Measurements from ENCODE around the gene ABI3BP. TPM values are rescaled to one million over a fixed set of nuclear protein-coding genes. Genes with fewer than 3 reads are reported as not detected.

The ABI3BP gene
- total RNA-seq, 4 donors from 2014 or later = 51.2 to 172 (median 116) TPM

DNA sequence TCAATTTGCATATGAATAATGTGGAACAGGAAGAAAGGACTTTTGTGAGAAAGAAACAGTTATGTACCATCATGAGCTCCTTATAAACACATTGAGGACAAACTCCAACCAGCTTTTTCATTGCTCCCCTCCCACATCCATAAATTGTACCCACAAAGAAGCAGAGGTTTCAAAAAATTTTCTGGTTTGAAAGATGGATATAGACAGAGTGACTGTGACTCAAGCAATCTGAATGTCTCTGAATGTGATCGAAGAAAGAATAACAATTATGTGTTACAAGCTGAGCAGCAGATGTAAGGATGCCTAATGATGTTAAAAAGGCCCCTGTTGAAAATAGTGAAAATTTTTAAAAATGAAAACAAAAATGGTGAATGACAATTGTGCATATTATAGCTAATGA lies 156.6 kb downstream of the ABI3BP start:
- TF ChIP-seq, protein P1, sequence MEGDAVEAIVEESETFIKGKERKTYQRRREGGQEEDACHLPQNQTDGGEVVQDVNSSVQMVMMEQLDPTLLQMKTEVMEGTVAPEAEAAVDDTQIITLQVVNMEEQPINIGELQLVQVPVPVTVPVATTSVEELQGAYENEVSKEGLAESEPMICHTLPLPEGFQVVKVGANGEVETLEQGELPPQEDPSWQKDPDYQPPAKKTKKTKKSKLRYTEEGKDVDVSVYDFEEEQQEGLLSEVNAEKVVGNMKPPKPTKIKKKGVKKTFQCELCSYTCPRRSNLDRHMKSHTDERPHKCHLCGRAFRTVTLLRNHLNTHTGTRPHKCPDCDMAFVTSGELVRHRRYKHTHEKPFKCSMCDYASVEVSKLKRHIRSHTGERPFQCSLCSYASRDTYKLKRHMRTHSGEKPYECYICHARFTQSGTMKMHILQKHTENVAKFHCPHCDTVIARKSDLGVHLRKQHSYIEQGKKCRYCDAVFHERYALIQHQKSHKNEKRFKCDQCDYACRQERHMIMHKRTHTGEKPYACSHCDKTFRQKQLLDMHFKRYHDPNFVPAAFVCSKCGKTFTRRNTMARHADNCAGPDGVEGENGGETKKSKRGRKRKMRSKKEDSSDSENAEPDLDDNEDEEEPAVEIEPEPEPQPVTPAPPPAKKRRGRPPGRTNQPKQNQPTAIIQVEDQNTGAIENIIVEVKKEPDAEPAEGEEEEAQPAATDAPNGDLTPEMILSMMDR (IDR thresholded peaks at IDR 0.05; ENCODE audit: low read depth) = no peak

DNA sequence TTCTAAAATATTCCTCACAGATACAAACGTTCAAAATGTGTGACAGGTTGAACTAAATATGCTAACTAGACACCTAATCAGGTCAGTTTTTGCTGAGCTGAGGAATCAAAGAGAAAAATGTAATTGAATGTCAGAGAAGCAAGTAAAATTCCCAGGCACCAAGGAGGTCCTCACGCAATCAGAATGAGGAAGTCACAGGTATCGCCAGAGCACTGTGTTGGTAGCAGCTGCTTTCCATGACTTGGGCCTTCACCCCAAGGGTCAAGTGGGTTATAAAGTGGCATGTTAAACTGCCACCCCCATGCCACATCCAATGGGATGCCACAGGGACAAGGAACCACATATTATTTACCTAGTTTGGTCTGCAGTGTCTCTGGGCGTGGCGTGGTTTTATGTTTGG lies 158.9 kb downstream of the ABI3BP start:
- TF ChIP-seq, protein P1 (IDR thresholded peaks at IDR 0.05; ENCODE audit: low read depth) = no peak

DNA sequence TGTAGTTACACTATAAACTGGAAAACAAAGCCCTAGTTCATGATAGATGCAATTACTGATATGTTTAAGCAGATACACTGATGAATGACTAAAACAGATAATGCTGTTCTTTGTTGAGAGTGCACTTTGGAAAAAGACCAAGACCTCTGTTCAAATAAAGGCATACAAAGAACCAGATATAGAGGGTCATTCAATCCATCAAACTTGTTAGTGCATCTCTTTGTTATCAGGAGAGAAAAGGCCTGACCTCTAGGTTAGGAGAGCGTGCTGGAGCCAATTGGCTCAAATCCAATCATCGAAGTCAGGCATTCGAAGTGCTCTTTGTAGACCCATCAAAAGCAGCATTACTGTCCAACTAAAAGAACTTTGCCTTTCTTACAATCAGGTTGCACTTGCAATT lies 159.7 kb downstream of the ABI3BP start:
- TF ChIP-seq, protein P1 (IDR thresholded peaks at IDR 0.05; ENCODE audit: low read depth) = no peak

DNA sequence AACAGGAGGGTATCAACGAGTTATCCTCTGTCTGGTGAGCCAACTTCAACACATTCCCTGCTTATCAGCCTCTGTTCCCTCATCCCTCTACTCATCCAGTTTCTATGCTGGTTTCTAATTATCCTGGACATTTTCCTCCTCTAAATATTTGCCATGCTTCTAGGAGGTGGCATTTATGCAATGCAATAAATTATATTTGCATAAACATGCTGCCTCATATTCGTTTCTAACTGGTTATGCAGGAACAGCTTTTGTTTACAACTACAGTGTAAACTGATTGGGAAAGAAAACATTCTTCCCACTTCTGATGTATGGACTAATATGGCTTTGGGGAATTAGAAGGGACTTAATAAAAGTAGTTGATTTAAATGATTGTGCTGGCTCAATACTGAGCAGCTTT lies 161.6 kb downstream of the ABI3BP start:
- TF ChIP-seq, protein P1 (IDR thresholded peaks at IDR 0.05; ENCODE audit: low read depth) = no peak

DNA sequence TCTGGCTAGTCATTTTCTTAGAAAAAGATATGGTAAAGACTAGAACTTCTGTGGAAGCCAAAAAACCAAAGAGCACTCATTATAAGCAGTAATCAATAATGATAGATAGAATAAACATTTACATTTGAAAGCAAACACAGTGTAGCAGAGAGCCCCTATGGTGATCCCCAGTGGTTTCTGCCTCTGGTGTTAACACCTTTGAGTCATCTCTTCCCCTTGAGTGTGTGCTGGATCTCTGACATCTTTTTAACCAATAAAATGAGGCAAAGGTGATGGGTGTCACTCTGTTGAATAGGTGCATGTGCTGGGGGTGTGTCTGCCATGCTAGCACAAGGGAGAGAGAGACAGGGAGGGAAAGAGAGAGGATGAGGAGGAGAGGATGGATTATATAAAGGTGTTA lies 162.3 kb downstream of the ABI3BP start:
- TF ChIP-seq, protein P1 (IDR thresholded peaks at IDR 0.05; ENCODE audit: low read depth) = no peak

DNA sequence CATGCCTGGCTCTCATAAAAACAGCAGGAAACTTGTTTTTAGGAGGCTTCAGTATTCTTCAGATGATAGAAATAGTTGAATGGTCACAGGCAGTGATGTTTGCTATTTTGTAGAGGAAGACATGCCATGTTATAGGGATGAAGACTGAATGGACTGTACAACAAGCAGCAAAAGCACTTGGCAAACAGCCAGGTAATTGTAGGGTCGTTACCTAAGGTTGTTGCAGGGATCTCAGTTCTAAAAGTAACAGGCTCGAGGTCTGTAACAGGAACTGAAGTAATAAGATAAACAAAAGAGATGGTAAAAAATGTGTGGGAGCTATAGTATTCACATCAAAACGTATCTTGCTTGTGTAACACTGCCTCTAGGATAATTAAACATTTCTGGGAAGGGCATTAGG lies 167.6 kb downstream of the ABI3BP start:
- TF ChIP-seq, protein P1 (IDR thresholded peaks at IDR 0.05; ENCODE audit: low read depth) = no peak

DNA sequence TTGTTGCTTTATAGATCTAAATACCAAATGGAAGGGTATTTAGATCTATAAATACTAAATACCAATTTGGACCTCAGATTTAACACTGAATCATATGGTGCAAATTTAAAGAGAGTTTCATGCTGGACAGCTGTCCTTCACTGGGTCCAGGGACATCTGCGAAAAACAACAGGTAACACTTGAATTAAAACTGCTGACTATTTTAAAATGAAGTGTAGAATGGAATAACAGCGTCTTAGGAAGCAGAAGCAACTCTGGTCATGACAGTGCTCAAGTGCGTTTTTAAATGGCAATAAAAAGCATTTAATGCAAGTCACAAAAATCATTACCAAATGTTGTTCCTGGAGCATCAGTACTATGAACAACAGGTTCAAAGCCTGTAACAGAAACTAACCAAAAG lies 177.6 kb downstream of the ABI3BP start:
- TF ChIP-seq, protein P1 (IDR thresholded peaks at IDR 0.05; ENCODE audit: low read depth) = no peak

Data from subcutaneous adipose tissue (tissue), 4 donors.